ENCODE measurements around the gene SLC16A6.

SLC16A6 gene

GRCh38 chr17:68325961-68326360, 35.0 kb upstream of the SLC16A6 start:
- TF ChIP-seq, protein P1, sequence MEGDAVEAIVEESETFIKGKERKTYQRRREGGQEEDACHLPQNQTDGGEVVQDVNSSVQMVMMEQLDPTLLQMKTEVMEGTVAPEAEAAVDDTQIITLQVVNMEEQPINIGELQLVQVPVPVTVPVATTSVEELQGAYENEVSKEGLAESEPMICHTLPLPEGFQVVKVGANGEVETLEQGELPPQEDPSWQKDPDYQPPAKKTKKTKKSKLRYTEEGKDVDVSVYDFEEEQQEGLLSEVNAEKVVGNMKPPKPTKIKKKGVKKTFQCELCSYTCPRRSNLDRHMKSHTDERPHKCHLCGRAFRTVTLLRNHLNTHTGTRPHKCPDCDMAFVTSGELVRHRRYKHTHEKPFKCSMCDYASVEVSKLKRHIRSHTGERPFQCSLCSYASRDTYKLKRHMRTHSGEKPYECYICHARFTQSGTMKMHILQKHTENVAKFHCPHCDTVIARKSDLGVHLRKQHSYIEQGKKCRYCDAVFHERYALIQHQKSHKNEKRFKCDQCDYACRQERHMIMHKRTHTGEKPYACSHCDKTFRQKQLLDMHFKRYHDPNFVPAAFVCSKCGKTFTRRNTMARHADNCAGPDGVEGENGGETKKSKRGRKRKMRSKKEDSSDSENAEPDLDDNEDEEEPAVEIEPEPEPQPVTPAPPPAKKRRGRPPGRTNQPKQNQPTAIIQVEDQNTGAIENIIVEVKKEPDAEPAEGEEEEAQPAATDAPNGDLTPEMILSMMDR (IDR thresholded peaks at IDR 0.05; ENCODE audit: control insufficient read depth, extremely low read depth, insufficient read depth), result no peak
- DNase-seq (ENCODE audit: low read depth), result no peak
- no peak overlapping the region for H3K4me3 ChIP-seq (ENCODE audit: low read depth, low read length)

DNA sequence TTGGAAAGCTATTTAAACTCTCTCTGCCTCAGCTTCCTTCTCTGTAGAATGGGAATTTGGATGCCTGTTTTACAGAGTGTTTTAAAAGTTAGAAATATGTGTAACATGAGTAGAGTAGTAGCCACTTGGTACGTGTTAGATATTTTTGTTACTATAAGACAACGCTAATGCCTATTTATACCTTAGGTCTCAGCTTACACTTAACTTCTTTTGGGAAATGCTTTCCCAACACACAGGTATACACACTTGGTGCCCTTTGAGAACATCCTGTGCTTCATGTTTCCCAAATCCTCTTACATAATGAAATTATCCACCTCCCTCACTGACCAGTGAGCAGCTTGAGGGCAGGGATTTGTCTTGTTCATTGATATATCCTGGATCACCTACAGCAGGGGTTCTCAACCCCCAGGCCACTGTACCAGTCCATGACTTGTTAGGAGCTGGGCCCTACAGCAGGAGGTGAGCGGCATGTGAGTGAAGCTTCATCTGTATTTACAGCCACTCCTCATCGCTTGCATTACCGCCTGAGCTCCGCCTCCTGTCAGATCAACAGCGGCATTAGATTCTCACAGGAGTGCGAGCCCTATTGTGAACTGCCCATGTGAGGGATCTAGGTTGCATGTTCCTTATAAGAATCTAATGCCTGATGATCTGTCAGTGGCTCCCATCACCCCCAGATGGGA, 33.9 kb upstream of the SLC16A6 start:
- TF ChIP-seq, protein P1 (IDR thresholded peaks at IDR 0.05; ENCODE audit: control insufficient read depth, extremely low read depth, insufficient read depth), result no peak
- DNase-seq (ENCODE audit: low read depth), result no peak
- no peak overlapping the region for H3K4me3 ChIP-seq (ENCODE audit: low read depth, low read length)

DNA sequence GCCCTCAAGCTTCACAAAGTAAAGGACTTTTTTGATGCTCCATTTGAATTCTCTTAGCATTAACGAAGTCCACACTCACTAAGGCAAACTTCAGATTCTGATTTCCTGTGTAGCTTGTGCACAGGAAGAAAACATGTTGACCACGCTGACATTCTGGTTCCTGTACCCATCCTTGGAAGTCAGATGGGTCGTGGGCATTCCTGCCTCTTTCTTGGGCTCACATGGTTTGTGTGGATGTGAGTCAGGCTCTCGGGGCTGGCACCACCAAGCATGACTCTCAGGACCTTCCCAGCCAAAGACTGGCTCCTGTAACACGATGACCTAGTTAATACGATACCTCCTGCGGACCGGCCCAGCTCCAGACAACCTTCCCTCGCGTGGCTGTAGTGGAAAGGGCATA, 33.2 kb upstream of the SLC16A6 start:
- DNase-seq (ENCODE audit: low read depth), result no peak
- TF ChIP-seq, protein P1 (IDR thresholded peaks at IDR 0.05; ENCODE audit: control insufficient read depth, extremely low read depth, insufficient read depth), result no peak
- H3K4me3 ChIP-seq (ENCODE audit: low read depth, low read length), result no peak overlapping the region

- TF ChIP-seq, protein P1 (IDR thresholded peaks at IDR 0.05; ENCODE audit: control insufficient read depth, extremely low read depth, insufficient read depth), result no peak
- no peak for DNase-seq (ENCODE audit: low read depth)
These were observed 31.7 kb upstream of the SLC16A6 start for GRCh38 chr17:68322630-68323029.

DNA sequence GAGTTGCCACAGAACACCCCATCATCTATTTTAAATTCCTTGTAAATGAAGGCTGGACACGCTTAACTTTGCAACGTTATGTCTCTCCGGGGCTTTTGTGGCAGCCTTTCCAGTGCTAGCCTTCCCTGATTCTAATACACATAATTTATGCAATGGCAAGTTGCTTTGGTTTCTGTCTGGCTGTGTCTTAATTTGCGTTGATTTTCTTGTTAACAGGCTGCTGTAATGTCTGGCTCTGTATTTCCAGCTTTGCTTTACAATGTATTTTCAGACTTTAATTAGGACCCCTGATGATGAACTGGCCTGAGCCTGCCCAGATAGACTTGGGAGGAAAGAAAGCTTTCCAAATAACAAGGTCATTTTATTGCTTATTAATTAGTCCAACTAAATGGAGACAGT, 30.6 kb upstream of the SLC16A6 start:
- H3K4me3 ChIP-seq (ENCODE audit: low read depth, low read length), result no peak overlapping the region
- no peak for DNase-seq (ENCODE audit: low read depth)
- TF ChIP-seq, protein P1 (IDR thresholded peaks at IDR 0.05; ENCODE audit: control insufficient read depth, extremely low read depth, insufficient read depth), result no peak

More at GRCh38 chr17:68322630-68323029, 31.7 kb upstream of the SLC16A6 start:
- no peak overlapping the region for H3K4me3 ChIP-seq (ENCODE audit: low read depth, low read length)

DNA sequence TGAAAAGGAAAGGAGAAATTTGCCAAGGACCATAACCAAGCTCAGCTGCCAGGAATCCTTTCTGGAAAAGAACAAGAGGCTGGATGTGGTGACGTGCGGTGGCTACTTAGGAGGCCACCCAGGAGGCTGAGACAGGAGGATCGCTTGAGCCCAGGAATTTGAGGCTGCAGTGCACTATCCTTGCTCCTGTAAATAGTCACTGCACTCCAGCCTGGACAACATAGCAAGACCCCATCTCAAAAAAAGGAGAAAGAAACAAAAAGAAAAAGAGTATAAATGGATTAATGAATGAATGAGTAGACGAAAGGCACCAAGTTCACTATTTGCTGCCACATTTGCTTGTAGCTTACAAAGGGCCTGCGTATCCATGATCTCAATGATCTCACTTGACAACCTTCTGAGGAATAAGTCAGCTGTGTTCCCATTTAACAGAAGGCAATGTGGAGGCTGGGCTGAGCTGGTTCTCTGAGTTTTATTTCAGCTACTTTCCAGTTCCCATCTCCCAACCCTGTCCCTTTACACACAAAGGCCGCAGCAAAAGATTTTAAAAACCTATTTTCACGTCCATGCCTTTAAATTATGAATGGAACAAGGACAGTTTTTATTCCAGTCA, 30.1 kb upstream of the SLC16A6 start:
- TF ChIP-seq, protein P1 (IDR thresholded peaks at IDR 0.05; ENCODE audit: control insufficient read depth, extremely low read depth, insufficient read depth), result no peak
- H3K4me3 ChIP-seq (ENCODE audit: low read depth, low read length), result no peak overlapping the region
- DNase-seq (ENCODE audit: low read depth), result no peak
